Prostate gland (tissue), 2 donors: ENCODE measurements around the gene VASH2.

Source experiments
- CTCF ChIP-seq, 4 experiments: fragments of 200-600 bp in 2 of 4; fragments of 450-650 bp in 2 of 4; sonication (generic) in 2 of 4; IDR thresholded peaks; 1 replicate in 3 of 4; 2 replicates in 1 of 4; pipeline ENCODE4 v1.5.1; 2016 to 2019; ENCODE audit warnings: antibody characterized with exemption in 4 of 4, mild to moderate bottlenecking in 2 of 4, moderate library complexity in 2 of 4
- POLR2A ChIP-seq: fragments of 450-650 bp; IDR thresholded peaks from one replicate; pipeline ENCODE4 v1.6.1; 2016; ENCODE audit warnings: antibody characterized with exemption, mild to moderate bottlenecking
- POLR2AphosphoS5 ChIP-seq: sonication (generic); formaldehyde crosslinking; IDR thresholded peaks from one replicate; pipeline ENCODE4 v1.6.1; 2017; ENCODE audit warnings: antibody characterized with exemption

DNA sequence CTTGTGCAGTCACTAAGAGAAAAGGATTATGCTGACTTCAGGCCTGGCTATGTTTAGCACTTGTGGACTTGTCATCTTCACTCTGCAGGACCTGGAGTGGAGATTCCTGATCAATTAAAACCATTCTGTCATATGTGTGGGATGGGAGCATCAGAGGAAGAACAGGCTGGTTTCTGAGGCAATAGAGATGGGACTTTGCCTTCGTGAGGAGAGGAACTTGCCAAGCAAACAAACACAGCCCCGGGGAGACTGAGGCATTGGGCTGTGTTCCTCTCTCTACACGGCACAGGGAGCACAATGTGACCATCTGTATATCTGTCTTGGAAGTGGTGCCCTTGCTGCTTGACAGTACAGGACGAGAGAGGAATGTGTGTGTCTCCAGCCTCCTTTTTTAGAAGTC lies 23.1 kb downstream of the VASH2 start:
- TF ChIP-seq POLR2AphosphoS5 (no peak), CTCF (IDR thresholded peaks at IDR 0.05) (no peak), POLR2A (no peak)
